Sigmoid colon (tissue), 4 donors: ENCODE results near the gene PDZD7.

Experiments used
- CTCF ChIP-seq, 4 experiments: fragments of 450-650 bp in 3 of 4; fragments of 200-600 bp in 1 of 4; IDR thresholded peaks; one replicate each; pipeline ENCODE4 v1.5.1; 2016 to 2019; ENCODE audit warnings: antibody characterized with exemption in 4 of 4, mild to moderate bottlenecking in 3 of 4, moderate library complexity in 2 of 4
- POLR2A ChIP-seq, 2 donors: fragments of 450-650 bp; IDR thresholded peaks; one replicate each; pipeline ENCODE4 v1.6.1; 2016; ENCODE audit warnings: antibody characterized with exemption in 2 of 2, mild to moderate bottlenecking in 2 of 2, moderate library complexity in 2 of 2
- POLR2AphosphoS5 ChIP-seq, 4 donors: sonication (generic); formaldehyde crosslinking; IDR thresholded peaks; one replicate each; pipeline ENCODE4 v1.6.1; 2017; ENCODE audit warnings: antibody characterized with exemption in 4 of 4

GRCh38 chr10:101064415-101065030 lies 33.6 kb upstream of the PDZD7 start:
- TF ChIP-seq CTCF (IDR thresholded peaks at IDR 0.05) (no peak), POLR2AphosphoS5 (IDR thresholded peaks at IDR 0.05) (no peak), POLR2A (IDR thresholded peaks at IDR 0.05) (no peak)
